ENCODE results near the gene MYB.

MYB gene

GRCh38 chr6:135181333-135182070 is 394 bp downstream of the MYB start:
- no peaks in the 10 kb centered on the region for H3K27me3 ChIP-seq (ENCODE audit: control insufficient read depth, insufficient read depth, low read length)
- H3K4me3 ChIP-seq (ENCODE audit: low read depth, low read length): peak overlapping the region; percentile 58
- no peak overlapping the region for H3K27ac ChIP-seq
- no peaks in the 10 kb centered on the region for H3K79me2 ChIP-seq
- H2AFZ ChIP-seq: peak overlapping the region; percentile 86
- peaks cover 4% of the 10 kb centered on the region for H3K4me1 ChIP-seq
- no peak overlapping the region for H3K9ac ChIP-seq
- peak overlapping the region; percentile 91 for H3K4me2 ChIP-seq (ENCODE audit: low read length)
- H3K36me3 ChIP-seq (ENCODE audit: control insufficient read depth, insufficient read depth, low read length): no peaks in the 10 kb centered on the region
- H3K9me3 ChIP-seq (ENCODE audit: control insufficient read depth, low read length): no peaks in the 10 kb centered on the region
- TF ChIP-seq CTCF (IDR thresholded peaks at IDR 0.05): no peak

GRCh38 chr6:135182071-135183001 is 1.2 kb downstream of the MYB start:
- H3K4me1 ChIP-seq: peaks cover 4% of the 10 kb centered on the region
- TF ChIP-seq CTCF (IDR thresholded peaks at IDR 0.05): no peak
- peak overlapping the region; percentile 58 for H3K4me3 ChIP-seq (ENCODE audit: low read depth, low read length)
- peak overlapping the region; percentile 91 for H3K4me2 ChIP-seq (ENCODE audit: low read length)
- peak overlapping the region; percentile 86 for H2AFZ ChIP-seq
- no peaks in the 10 kb centered on the region for H3K79me2 ChIP-seq
- no peaks in the 10 kb centered on the region for H3K36me3 ChIP-seq (ENCODE audit: control insufficient read depth, insufficient read depth, low read length)
- no peaks in the 10 kb centered on the region for H3K9me3 ChIP-seq (ENCODE audit: control insufficient read depth, low read length)
- no peaks in the 10 kb centered on the region for H3K27me3 ChIP-seq (ENCODE audit: control insufficient read depth, insufficient read depth, low read length)
- H3K27ac ChIP-seq: no peak overlapping the region
- H3K9ac ChIP-seq: no peak overlapping the region

- TF ChIP-seq CTCF (IDR thresholded peaks at IDR 0.05): no peak
- H3K9me3 ChIP-seq (ENCODE audit: control insufficient read depth, low read length): no peaks in the 10 kb centered on the region
- H3K27ac ChIP-seq: no peak overlapping the region
- H3K4me3 ChIP-seq (ENCODE audit: low read depth, low read length): peak overlapping the region; percentile 58
- no peaks in the 10 kb centered on the region for H3K27me3 ChIP-seq (ENCODE audit: control insufficient read depth, insufficient read depth, low read length)
- H2AFZ ChIP-seq: peak overlapping the region; percentile 86
- H3K4me1 ChIP-seq: peaks cover 4% of the 10 kb centered on the region
- peak overlapping the region; percentile 91 for H3K4me2 ChIP-seq (ENCODE audit: low read length)
- no peaks in the 10 kb centered on the region for H3K36me3 ChIP-seq (ENCODE audit: control insufficient read depth, insufficient read depth, low read length)
- H3K9ac ChIP-seq: no peak overlapping the region
- H3K79me2 ChIP-seq: no peaks in the 10 kb centered on the region
These were observed 2.0 kb downstream of the MYB start for GRCh38 chr6:135183002-135183531.

GRCh38 chr6:135183532-135184440 is 2.7 kb downstream of the MYB start:
- H3K4me1 ChIP-seq: peaks cover 4% of the 10 kb centered on the region
- H3K4me2 ChIP-seq (ENCODE audit: low read length): peak overlapping the region; percentile 91

More at GRCh38 chr6:135183532-135184440, 2.7 kb downstream of the MYB start:
- TF ChIP-seq CTCF (IDR thresholded peaks at IDR 0.05): peak; percentile 20
- H3K9ac ChIP-seq: no peak overlapping the region
- no peaks in the 10 kb centered on the region for H3K36me3 ChIP-seq (ENCODE audit: control insufficient read depth, insufficient read depth, low read length)
- no peaks in the 10 kb centered on the region for H3K9me3 ChIP-seq (ENCODE audit: control insufficient read depth, low read length)
- H2AFZ ChIP-seq: peak overlapping the region; percentile 86
- H3K27me3 ChIP-seq (ENCODE audit: control insufficient read depth, insufficient read depth, low read length): no peaks in the 10 kb centered on the region
- H3K4me3 ChIP-seq (ENCODE audit: low read depth, low read length): peak overlapping the region; percentile 58
- H3K27ac ChIP-seq: no peak overlapping the region
- H3K79me2 ChIP-seq: no peaks in the 10 kb centered on the region

All from parathyroid adenoma (tissue), 2 donors.